H9 (cell line): ENCODE data around the gene KDM2B. TPM values are rescaled to one million over a fixed set of nuclear protein-coding genes. Genes with fewer than 3 reads are reported as not detected.

Experiments
- DNase-seq: peaks from one replicate; pipeline ENCODE4 v3.0.0-alpha.2; 2017
- H2AFZ ChIP-seq: one replicate; pipeline ENCODE4 v1.6.1; 2013; ENCODE audit warnings: mild to moderate bottlenecking, low read length, control low read depth, moderate library complexity
- H2AK5ac ChIP-seq: 2 replicates; pipeline ENCODE4 v1.6.1; 2013; ENCODE audit warnings: low read length, control low read depth, mixed read lengths; ENCODE audit not compliant: insufficient read length
- H2BK120ac ChIP-seq: one replicate; pipeline ENCODE4 v1.6.1; 2013; ENCODE audit warnings: low read depth, mild to moderate bottlenecking, low read length, control low read depth, inconsistent platforms; ENCODE audit not compliant: poor library complexity, severe bottlenecking
- H2BK12ac ChIP-seq: 2 replicates; pipeline ENCODE4 v1.6.1; 2013; ENCODE audit warnings: low read length, control low read depth, mixed read lengths, low read depth; ENCODE audit not compliant: insufficient read length
- H2BK15ac ChIP-seq: 2 replicates; pipeline ENCODE4 v1.6.1; 2013; ENCODE audit warnings: low read depth, low read length, control low read depth
- H2BK20ac ChIP-seq: one replicate; pipeline ENCODE4 v1.6.1; 2013; ENCODE audit warnings: low read depth, mild to moderate bottlenecking, low read length, control low read depth, inconsistent platforms; ENCODE audit not compliant: poor library complexity, severe bottlenecking
- H2BK5ac ChIP-seq: 2 replicates; pipeline ENCODE4 v1.6.1; 2013; ENCODE audit warnings: low read length, control low read depth, mixed read lengths; ENCODE audit not compliant: insufficient read length
- H3K14ac ChIP-seq: 2 replicates; pipeline ENCODE4 v1.6.1; 2013; ENCODE audit warnings: low read length, control low read depth; ENCODE audit not compliant: insufficient read depth
- H3K18ac ChIP-seq: 2 replicates; pipeline ENCODE4 v1.6.1; 2013; ENCODE audit warnings: low read depth, mild to moderate bottlenecking, mixed read lengths, low read length, control low read depth; ENCODE audit not compliant: insufficient read length
- H3K23ac ChIP-seq: 2 replicates; pipeline ENCODE4 v1.6.1; 2013; ENCODE audit warnings: low read length, control low read depth, mixed read lengths, low read depth; ENCODE audit not compliant: insufficient read length
- H3K23me2 ChIP-seq: 2 replicates; pipeline ENCODE4 v1.6.1; 2013; ENCODE audit warnings: low read depth, mild to moderate bottlenecking, mixed read lengths, low read length, control low read depth; ENCODE audit not compliant: insufficient read length, poor library complexity, severe bottlenecking
- H3K27ac ChIP-seq: 2 replicates; pipeline ENCODE4 v1.5.1; 2013; ENCODE audit warnings: low read length, control low read depth, mixed read lengths, low read depth; ENCODE audit not compliant: insufficient read length
- H3K27me3 ChIP-seq: 2 replicates; pipeline ENCODE4 v1.6.1; 2013; ENCODE audit warnings: low read length, control low read depth, inconsistent platforms; ENCODE audit not compliant: insufficient read depth
- H3K4ac ChIP-seq: 2 replicates; pipeline ENCODE4 v1.6.1; 2013; ENCODE audit warnings: low read depth, mild to moderate bottlenecking, control low read depth, inconsistent platforms, low read length, moderate library complexity
- H3K4me1 ChIP-seq: 2 replicates; pipeline ENCODE4 v1.6.1; 2013; ENCODE audit warnings: low read length, control low read depth, inconsistent platforms; ENCODE audit not compliant: insufficient read depth
- H3K4me2 ChIP-seq: 2 replicates; pipeline ENCODE4 v1.6.1; 2013; ENCODE audit warnings: low read length, control low read depth, mixed read lengths; ENCODE audit not compliant: insufficient read length, insufficient read depth
- H3K56ac ChIP-seq: 2 replicates; pipeline ENCODE4 v1.6.1; 2013; ENCODE audit warnings: low read depth, mild to moderate bottlenecking, mixed read lengths, low read length, control low read depth; ENCODE audit not compliant: insufficient read length
- H3K79me1 ChIP-seq: 2 replicates; pipeline ENCODE4 v1.6.1; 2013; ENCODE audit warnings: low read depth, mild to moderate bottlenecking, moderate library complexity, low read length, control low read depth, inconsistent platforms; ENCODE audit not compliant: insufficient read depth, poor library complexity, severe bottlenecking
- H3K79me2 ChIP-seq: 2 replicates; pipeline ENCODE4 v1.6.1; 2013; ENCODE audit warnings: low read length, control low read depth, inconsistent platforms; ENCODE audit not compliant: insufficient read depth
- H3K9ac ChIP-seq: 2 replicates; pipeline ENCODE4 v1.6.1; 2013; ENCODE audit warnings: low read length, control low read depth, mixed read lengths; ENCODE audit not compliant: insufficient read length; ENCODE audit errors: extremely low read depth
- H3K9me3 ChIP-seq: one replicate; pipeline ENCODE4 v1.6.1; 2013; ENCODE audit warnings: low read depth, low read length, inconsistent platforms; ENCODE audit not compliant: control insufficient read depth
- H3T11ph ChIP-seq: one replicate; pipeline ENCODE4 v1.6.1; 2013; ENCODE audit warnings: mild to moderate bottlenecking, low read length, control low read depth, inconsistent platforms
- H4K20me1 ChIP-seq: one replicate; pipeline ENCODE4 v1.6.1; 2013; ENCODE audit not compliant: control insufficient read depth, insufficient read length, insufficient read depth
- H4K5ac ChIP-seq: 2 replicates; pipeline ENCODE4 v1.6.1; 2013; ENCODE audit warnings: low read depth, mild to moderate bottlenecking, mixed read lengths, low read length, control low read depth; ENCODE audit not compliant: insufficient read length
- H4K8ac ChIP-seq: replicated peaks from 2 replicates; pipeline ENCODE4 v1.6.1; 2013; ENCODE audit warnings: low read length, control low read depth, mixed read lengths, low read depth; ENCODE audit not compliant: insufficient read length
- H4K91ac ChIP-seq: 2 replicates; pipeline ENCODE4 v1.6.1; 2013; ENCODE audit warnings: low read depth, mild to moderate bottlenecking, moderate library complexity, mixed read lengths, low read length, control low read depth; ENCODE audit not compliant: insufficient read length
- H3K27ac Mint-ChIP-seq, 3 experiments: 2 replicates in 2 of 3; 3 replicates in 1 of 3; pipeline ENCODE4 v1.8.0; 2020 to 2021; ENCODE audit warnings: mixed read lengths in 3 of 3, mild to moderate bottlenecking in 1 of 3, moderate library complexity in 1 of 3
- H3K27me3 Mint-ChIP-seq: 2 replicates; pipeline ENCODE4 v1.8.0; 2021; ENCODE audit warnings: low read depth, mild to moderate bottlenecking, moderate library complexity, mixed read lengths
- H3K36me3 Mint-ChIP-seq, 3 experiments: 2 replicates in 2 of 3; 3 replicates in 1 of 3; pipeline ENCODE4 v1.8.0; 2020 to 2021; ENCODE audit warnings: low read depth in 3 of 3, mixed read lengths in 3 of 3; ENCODE audit not compliant: insufficient read depth in 1 of 3
- H3K4me1 Mint-ChIP-seq, 2 experiments: 2 replicates each; pipeline ENCODE4 v1.8.0; 2020; ENCODE audit warnings: mixed read lengths in 2 of 2
- H3K4me3 Mint-ChIP-seq, 2 experiments: 2 replicates in 1 of 2; 3 replicates in 1 of 2; pipeline ENCODE4 v1.8.0; 2020 to 2021; ENCODE audit warnings: mild to moderate bottlenecking in 2 of 2, mixed read lengths in 2 of 2, moderate library complexity in 1 of 2
- H3K9me3 Mint-ChIP-seq, 2 experiments: 2 replicates in 1 of 2; 3 replicates in 1 of 2; pipeline ENCODE4 v1.8.0; 2020; ENCODE audit warnings: mild to moderate bottlenecking in 2 of 2, mixed read lengths in 2 of 2, moderate library complexity in 1 of 2
- CTCF ChIP-seq: fragments of 200-600 bp; sonication (generic); conservative IDR thresholded peaks from 3 replicates; pipeline ENCODE4 v1.8.0; 2021; ENCODE audit warnings: antibody characterized with exemption, mild to moderate bottlenecking
- WGBS: extraction: QIAGEN DNeasy Blood & Tissue Kit; methylation state at CpG from one replicate; pipeline ENCODE4 v1.1.7; 2013; ENCODE audit warnings: missing lambda C conversion rate, low lambda C conversion rate, mixed read lengths; ENCODE audit not compliant: insufficient read length; ENCODE audit errors: extremely low coverage; 5-methylcytosine and 5-hydroxymethylcytosine counted together
- total RNA-seq: library from RNA; stranded (reverse); gene quantifications from 2 replicates; pipeline ENCODE4 v1.2.1, GENCODE V29; 2021

Gene KDM2B
- total RNA-seq, 1 experiment from 2014 or later, result 143 TPM

- Histone ChIP-seq H4K8ac (no peak overlapping the region), H3K79me1 (no peaks in the 10 kb centered on the region), H4K5ac (no peak overlapping the region), H3K23ac (no peak overlapping the region), H4K20me1 (no peaks in the 10 kb centered on the region), H2BK120ac (no peak overlapping the region), H3K18ac (no peak overlapping the region), H2AK5ac (no peak overlapping the region), H3K9me3 (no peaks in the 10 kb centered on the region), H2BK12ac (no peak overlapping the region), H3K14ac (no peak overlapping the region), H3K79me2 (no peaks in the 10 kb centered on the region), H3T11ph (no peak overlapping the region), H2BK20ac (no peak overlapping the region), H3K9ac (no peak overlapping the region), H4K91ac (no peak overlapping the region), H2BK5ac (no peak overlapping the region), H2AFZ (no peak overlapping the region), H3K4ac (no peak overlapping the region), H2BK15ac (no peak overlapping the region), H3K23me2 (no peaks in the 10 kb centered on the region), H3K56ac (no peak overlapping the region), H3K4me1 (no peaks in the 10 kb centered on the region), H3K27me3 (no peaks in the 10 kb centered on the region), H3K4me2 (no peak overlapping the region), H3K27ac (no peak overlapping the region)
- Mint-ChIP-seq H3K27me3 (no peaks in the 10 kb centered on the region), H3K27ac (peak overlapping the region; percentile 37 to 78 (median 67); a peak in 5 of 7 replicates), H3K9me3 (no peaks in the 10 kb centered on the region), H3K36me3 (peaks cover 6 to 52% (median 37%) of the 10 kb centered on the region in 3 experiments; a peak in 6 of 7 replicates), H3K4me1 (peaks cover 8 to 9% of the 10 kb centered on the region in 2 experiments), H3K4me3 (peak overlapping the region in 1 of 2 experiments; percentile 26; a peak in 1 of 5 replicates)
- no CpG with 5 or more reads among the region's 21 CpGs for WGBS
- DNase-seq, result peak; percentile 74
- TF ChIP-seq CTCF, result peak; percentile 99
These were observed 80.7 kb downstream of the KDM2B start for GRCh38 chr12:121499929-121500793.
